HL-60 (cell line): ENCODE data around the gene NEDD4L.

ENCODE experiments used
- CTCF ChIP-seq: IDR thresholded peaks from one replicate; pipeline ENCODE4 v1.5.1; 2011; ENCODE audit warnings: low read length, control low read depth, inconsistent platforms; ENCODE audit not compliant: insufficient read depth
- POLR2AphosphoS5 ChIP-seq: IDR thresholded peaks from 2 replicates; pipeline ENCODE4 v1.6.1; 2012; ENCODE audit warnings: low read depth
- REST ChIP-seq: IDR thresholded peaks from 2 replicates; pipeline ENCODE4 v1.6.1; 2012; ENCODE audit warnings: low read depth; ENCODE audit not compliant: insufficient replicate concordance
- SPI1 ChIP-seq: IDR thresholded peaks from 2 replicates; pipeline ENCODE4 v1.6.1; 2012; ENCODE audit warnings: low read depth, mild to moderate bottlenecking, borderline replicate concordance

- TF ChIP-seq CTCF (no peak), REST (no peak), SPI1 (no peak), POLR2AphosphoS5 (no peak)
Observed at GRCh38 chr18:58180172-58180571, 136.1 kb downstream of the NEDD4L start.
